MG63 (cell line): Measurements from ENCODE around the gene RAB11A. TPM values are rescaled to one million over a fixed set of nuclear protein-coding genes. Genes with fewer than 3 reads are reported as not detected.

Experiments
- DNase-seq: peaks from one replicate; pipeline ENCODE4 v3.0.0-alpha.2; 2020
- H3K27me3 ChIP-seq: fragments of 250-450 bp; sonication (Bioruptor Pico); 2 replicates; pipeline ENCODE4 v1.5.1; 2020; ENCODE audit warnings: mild to moderate bottlenecking, moderate library complexity
- H3K36me3 ChIP-seq: fragments of 250-450 bp; sonication (Bioruptor Pico); 2 replicates; pipeline ENCODE4 v1.5.1; 2020; ENCODE audit warnings: mild to moderate bottlenecking, moderate library complexity
- H3K4me3 ChIP-seq: fragments of 250-450 bp; sonication (Bioruptor Pico); 2 replicates; pipeline ENCODE4 v1.5.1; 2020; ENCODE audit warnings: mild to moderate bottlenecking, moderate library complexity
- H3K9me3 ChIP-seq: fragments of 250-450 bp; sonication (Bioruptor Pico); 2 replicates; pipeline ENCODE4 v1.5.1; 2020; ENCODE audit warnings: mild to moderate bottlenecking, moderate library complexity
- total RNA-seq: library from RNA; depleted of rRNA; stranded (reverse); fragments of >200 nt; shearing (Covaris generic); gene quantifications from 2 replicates; pipeline ENCODE4 v1.2.3, GENCODE V29; 2014; ENCODE audit warnings: low replicate concordance; rRNA removed

The RAB11A gene
- total RNA-seq = 306 and 514 TPM in 2 replicates

- Histone ChIP-seq H3K4me3 (peak within 1 kb of the TSS; percentile 88), H3K27me3 (no peaks in the 10 kb centered on the region), H3K9me3 (no peaks in the 10 kb centered on the region; the same call in 1 of the 2 replicates), H3K36me3 (peaks cover 11% of the 10 kb centered on the region; the same call in 1 of the 2 replicates)
- peak; percentile 97 for DNase-seq
Measured at GRCh38 chr15:65869126-65869953, at the start of gene RAB11A. Gene RAB11A (plus strand): TSS chr15:65869491. CDS start chr15:65869586, 95 bp downstream.

GRCh38 chr15:65819563-65819960, 49.7 kb upstream of the RAB11A start:
- DNase-seq = no peak
- H3K9me3 ChIP-seq = no peaks in the 10 kb centered on the region
- no peaks in the 10 kb centered on the region for H3K36me3 ChIP-seq
- H3K4me3 ChIP-seq = no peak overlapping the region
- H3K27me3 ChIP-seq = no peaks in the 10 kb centered on the region

GRCh38 chr15:65821070-65821469, 48.2 kb upstream of the RAB11A start:
- H3K4me3 ChIP-seq = no peak overlapping the region
- no peaks in the 10 kb centered on the region for H3K27me3 ChIP-seq
- no peaks in the 10 kb centered on the region for H3K36me3 ChIP-seq
- H3K9me3 ChIP-seq = no peaks in the 10 kb centered on the region
- no peak for DNase-seq

- no peaks in the 10 kb centered on the region for H3K36me3 ChIP-seq
- H3K9me3 ChIP-seq = no peaks in the 10 kb centered on the region
- H3K4me3 ChIP-seq = no peak overlapping the region
- no peaks in the 10 kb centered on the region for H3K27me3 ChIP-seq
- no peak for DNase-seq
Measured at GRCh38 chr15:65822316-65822715, 47.0 kb upstream of the RAB11A start.

- no peak overlapping the region for H3K4me3 ChIP-seq
- H3K27me3 ChIP-seq = no peaks in the 10 kb centered on the region
Measured at GRCh38 chr15:65824031-65824743, 45.1 kb upstream of the RAB11A start.

GRCh38 chr15:65824941-65825544, 44.2 kb upstream of the RAB11A start:
- no peaks in the 10 kb centered on the region for H3K36me3 ChIP-seq
- H3K9me3 ChIP-seq = no peaks in the 10 kb centered on the region
- DNase-seq = peak; percentile 20
- no peak overlapping the region for H3K4me3 ChIP-seq
- H3K27me3 ChIP-seq = no peaks in the 10 kb centered on the region

More at GRCh38 chr15:65824031-65824743, 45.1 kb upstream of the RAB11A start:
- Histone ChIP-seq H3K9me3 (no peaks in the 10 kb centered on the region), H3K36me3 (no peaks in the 10 kb centered on the region)
- DNase-seq = peak; percentile 55

GRCh38 chr15:65827065-65827464, 42.2 kb upstream of the RAB11A start:
- Histone ChIP-seq H3K36me3 (no peaks in the 10 kb centered on the region), H3K27me3 (no peaks in the 10 kb centered on the region), H3K4me3 (no peak overlapping the region), H3K9me3 (no peaks in the 10 kb centered on the region)
- no peak for DNase-seq

- DNase-seq = no peak
- H3K27me3 ChIP-seq = no peaks in the 10 kb centered on the region
- H3K9me3 ChIP-seq = no peaks in the 10 kb centered on the region
- no peak overlapping the region for H3K4me3 ChIP-seq
- H3K36me3 ChIP-seq = no peaks in the 10 kb centered on the region
Measured at GRCh38 chr15:65828585-65828984, 40.7 kb upstream of the RAB11A start.

GRCh38 chr15:65829130-65829764, 40.0 kb upstream of the RAB11A start:
- no peak overlapping the region for H3K4me3 ChIP-seq
- no peak for DNase-seq
- no peaks in the 10 kb centered on the region for H3K27me3 ChIP-seq
- H3K9me3 ChIP-seq = no peaks in the 10 kb centered on the region
- no peaks in the 10 kb centered on the region for H3K36me3 ChIP-seq

- DNase-seq = peak; percentile 96
- Histone ChIP-seq H3K27me3 (no peaks in the 10 kb centered on the region), H3K4me3 (peak overlapping the region; percentile 20), H3K36me3 (no peaks in the 10 kb centered on the region), H3K9me3 (no peaks in the 10 kb centered on the region)
Measured at GRCh38 chr15:65832549-65833364, 36.5 kb upstream of the RAB11A start.

- Histone ChIP-seq H3K4me3 (no peak overlapping the region), H3K36me3 (no peaks in the 10 kb centered on the region), H3K9me3 (no peaks in the 10 kb centered on the region), H3K27me3 (no peaks in the 10 kb centered on the region)
- DNase-seq = no peak
Measured at GRCh38 chr15:65833501-65834205, 35.6 kb upstream of the RAB11A start.

GRCh38 chr15:65834603-65835282, 34.5 kb upstream of the RAB11A start:
- no peaks in the 10 kb centered on the region for H3K9me3 ChIP-seq
- no peak overlapping the region for H3K4me3 ChIP-seq
- H3K27me3 ChIP-seq = no peaks in the 10 kb centered on the region
- no peak for DNase-seq
- no peaks in the 10 kb centered on the region for H3K36me3 ChIP-seq

GRCh38 chr15:65835447-65835846, 33.8 kb upstream of the RAB11A start:
- DNase-seq = no peak
- Histone ChIP-seq H3K9me3 (no peaks in the 10 kb centered on the region), H3K27me3 (no peaks in the 10 kb centered on the region), H3K36me3 (no peaks in the 10 kb centered on the region), H3K4me3 (no peak overlapping the region)

GRCh38 chr15:65836665-65837064, 32.6 kb upstream of the RAB11A start:
- Histone ChIP-seq H3K9me3 (no peaks in the 10 kb centered on the region), H3K27me3 (no peaks in the 10 kb centered on the region), H3K36me3 (no peaks in the 10 kb centered on the region), H3K4me3 (no peak overlapping the region)
- DNase-seq = no peak
